Astrocyte of the spinal cord (primary cell): ENCODE measurements around the gene UMPS.
A peak's percentile ranks its signal among the peaks of the same experiment; 100 is the strongest.
"Not testable (repeated sequence)": the region's sequence is repeated elsewhere in the genome, so short reads cannot be mapped to it uniquely, and the experiment has no call there.

ENCODE experiments used
- DNase-seq: peaks from one replicate; pipeline ENCODE4 v3.0.0; 2011; ENCODE audit warnings: low read depth, low spot score
- H3K4me3 ChIP-seq: 2 replicates; pipeline ENCODE4 v1.5.1; 2011; ENCODE audit warnings: low read depth, mild to moderate bottlenecking, low read length, moderate library complexity
- in situ Hi-C: cut with HindIII; loops from 2 replicates; pipeline ENCODE4 v1.10.0; 2017; ENCODE audit warnings: low sequenced_read_pairs
- TF ChIP-seq, protein P1 (sequence below): IDR thresholded peaks from 2 replicates; pipeline ENCODE4 v1.5.1; 2012; ENCODE audit warnings: low read depth, mild to moderate bottlenecking, low read length, inconsistent platforms

The UMPS gene

GRCh38 chr3:124731760-124732159 is 1.5 kb downstream of the UMPS start:
- no peak for DNase-seq
- in situ Hi-C loops: no loop called here
- no peak overlapping the region for H3K4me3 ChIP-seq
- TF ChIP-seq, protein P1, sequence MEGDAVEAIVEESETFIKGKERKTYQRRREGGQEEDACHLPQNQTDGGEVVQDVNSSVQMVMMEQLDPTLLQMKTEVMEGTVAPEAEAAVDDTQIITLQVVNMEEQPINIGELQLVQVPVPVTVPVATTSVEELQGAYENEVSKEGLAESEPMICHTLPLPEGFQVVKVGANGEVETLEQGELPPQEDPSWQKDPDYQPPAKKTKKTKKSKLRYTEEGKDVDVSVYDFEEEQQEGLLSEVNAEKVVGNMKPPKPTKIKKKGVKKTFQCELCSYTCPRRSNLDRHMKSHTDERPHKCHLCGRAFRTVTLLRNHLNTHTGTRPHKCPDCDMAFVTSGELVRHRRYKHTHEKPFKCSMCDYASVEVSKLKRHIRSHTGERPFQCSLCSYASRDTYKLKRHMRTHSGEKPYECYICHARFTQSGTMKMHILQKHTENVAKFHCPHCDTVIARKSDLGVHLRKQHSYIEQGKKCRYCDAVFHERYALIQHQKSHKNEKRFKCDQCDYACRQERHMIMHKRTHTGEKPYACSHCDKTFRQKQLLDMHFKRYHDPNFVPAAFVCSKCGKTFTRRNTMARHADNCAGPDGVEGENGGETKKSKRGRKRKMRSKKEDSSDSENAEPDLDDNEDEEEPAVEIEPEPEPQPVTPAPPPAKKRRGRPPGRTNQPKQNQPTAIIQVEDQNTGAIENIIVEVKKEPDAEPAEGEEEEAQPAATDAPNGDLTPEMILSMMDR: no peak

- TF ChIP-seq, protein P1: no peak
- H3K4me3 ChIP-seq: no peak overlapping the region
- peak; percentile 51 for DNase-seq
- in situ Hi-C loops: no loop called here
Measured at GRCh38 chr3:124741027-124741426, 10.8 kb downstream of the UMPS start.

DNA sequence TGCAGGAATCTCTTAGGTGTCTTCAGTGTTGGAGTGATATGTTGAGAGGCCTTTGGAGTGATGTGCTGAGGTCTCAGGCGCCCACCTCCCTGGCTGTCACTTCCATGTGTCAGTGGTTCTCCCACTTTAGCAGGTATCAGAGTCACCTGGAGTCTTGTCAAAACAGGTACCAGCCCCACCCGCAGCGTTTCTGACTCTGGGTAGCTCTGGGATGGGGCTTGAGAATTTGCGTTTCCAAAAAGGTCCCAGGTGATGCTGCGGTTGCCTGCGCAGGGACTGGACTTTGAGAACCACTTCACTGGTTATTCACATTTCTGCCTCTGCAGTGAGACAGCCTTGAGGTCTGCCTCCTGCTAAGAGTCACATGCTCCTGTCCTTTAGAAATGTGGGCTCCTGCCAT is 15.5 kb downstream of the UMPS start:
- DNase-seq: no peak
- H3K4me3 ChIP-seq: no peak overlapping the region
- in situ Hi-C loops: no loop called here
- TF ChIP-seq, protein P1: no peak

- TF ChIP-seq, protein P1: no peak
- H3K4me3 ChIP-seq: no peak overlapping the region
- in situ Hi-C loops: no loop called here
- DNase-seq: no peak
Measured at GRCh38 chr3:124747111-124747981, 17.1 kb downstream of the UMPS start.

DNA sequence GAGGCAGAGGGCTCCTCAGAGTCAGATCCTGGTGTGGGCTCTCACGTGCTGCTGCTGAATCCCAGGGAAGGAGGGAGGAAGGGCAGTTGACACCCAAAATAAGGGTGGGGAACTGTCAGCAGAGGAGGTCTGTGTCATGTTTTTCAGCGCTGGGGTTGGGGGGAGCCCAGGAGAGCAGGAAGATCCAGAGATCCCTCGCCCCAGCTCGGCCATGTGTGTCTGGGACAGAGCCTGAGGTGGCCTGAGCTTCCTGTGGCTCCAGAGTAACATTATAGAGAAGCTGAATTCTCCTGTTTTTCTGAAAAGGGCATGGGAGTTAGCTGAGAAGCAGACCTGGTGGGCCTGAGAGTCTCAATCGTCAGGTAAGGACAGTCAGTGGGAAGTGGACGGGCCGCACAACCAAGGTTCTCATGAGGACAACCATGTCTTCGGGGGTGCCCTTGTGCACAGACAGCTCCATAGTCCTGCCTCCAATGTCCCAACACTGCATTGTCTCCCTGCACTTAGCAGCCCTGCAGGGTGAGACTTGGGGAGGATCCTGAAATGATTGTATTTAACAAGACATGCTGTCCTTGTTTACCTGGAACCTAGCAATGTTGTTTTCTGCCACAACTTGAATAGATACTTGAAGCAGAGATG is 18.4 kb downstream of the UMPS start:
- TF ChIP-seq, protein P1: no peak
- DNase-seq: no peak
- H3K4me3 ChIP-seq: no peak overlapping the region
- in situ Hi-C loops: no loop called here

DNA sequence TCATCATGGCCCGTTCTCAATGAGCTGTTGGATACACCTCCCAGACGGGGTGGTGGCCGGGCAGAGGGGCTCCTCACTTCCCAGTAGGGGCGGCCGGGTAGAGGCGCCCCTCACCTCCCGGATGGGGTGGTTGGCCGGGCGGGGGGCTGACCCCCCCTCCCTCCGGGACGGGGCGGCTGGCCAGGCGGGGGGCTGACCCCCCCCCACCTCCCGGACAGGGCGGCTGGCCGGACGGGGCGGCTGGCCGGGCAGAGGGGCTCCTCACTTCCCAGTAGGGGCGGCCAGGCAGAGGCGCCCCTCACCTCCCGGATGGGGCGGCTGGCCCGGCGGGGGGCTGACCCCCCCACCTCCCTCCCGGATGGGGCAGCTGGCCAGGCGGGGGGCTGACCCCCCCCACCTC is 19.6 kb downstream of the UMPS start:
- in situ Hi-C loops, DNase-seq, H3K4me3 ChIP-seq: not testable (repeated sequence)

GRCh38 chr3:124751501-124751900 is 21.2 kb downstream of the UMPS start:
- no peak overlapping the region for H3K4me3 ChIP-seq
- in situ Hi-C loops: no loop called here
- no peak for DNase-seq
- TF ChIP-seq, protein P1: no peak
